MG63 (cell line): Measurements from ENCODE around the gene PROCR. TPM values are rescaled to one million over a fixed set of nuclear protein-coding genes. Genes with fewer than 3 reads are reported as not detected.
"Not testable (repeated sequence)": the region's sequence is repeated elsewhere in the genome, so short reads cannot be mapped to it uniquely, and the experiment has no call there.

Source experiments
- DNase-seq: peaks from one replicate; pipeline ENCODE4 v3.0.0-alpha.2; 2020
- H3K27me3 ChIP-seq: fragments of 250-450 bp; sonication (Bioruptor Pico); 2 replicates; pipeline ENCODE4 v1.5.1; 2020; ENCODE audit warnings: mild to moderate bottlenecking, moderate library complexity
- H3K36me3 ChIP-seq: fragments of 250-450 bp; sonication (Bioruptor Pico); 2 replicates; pipeline ENCODE4 v1.5.1; 2020; ENCODE audit warnings: mild to moderate bottlenecking, moderate library complexity
- H3K4me3 ChIP-seq: fragments of 250-450 bp; sonication (Bioruptor Pico); 2 replicates; pipeline ENCODE4 v1.5.1; 2020; ENCODE audit warnings: mild to moderate bottlenecking, moderate library complexity
- H3K9me3 ChIP-seq: fragments of 250-450 bp; sonication (Bioruptor Pico); 2 replicates; pipeline ENCODE4 v1.5.1; 2020; ENCODE audit warnings: mild to moderate bottlenecking, moderate library complexity
- total RNA-seq: library from RNA; depleted of rRNA; stranded (reverse); fragments of >200 nt; shearing (Covaris generic); gene quantifications from 2 replicates; pipeline ENCODE4 v1.2.3, GENCODE V29; 2014; ENCODE audit warnings: low replicate concordance

PROCR gene
- total RNA-seq, 1 experiment from 2014 or later = 53.8 TPM

DNA sequence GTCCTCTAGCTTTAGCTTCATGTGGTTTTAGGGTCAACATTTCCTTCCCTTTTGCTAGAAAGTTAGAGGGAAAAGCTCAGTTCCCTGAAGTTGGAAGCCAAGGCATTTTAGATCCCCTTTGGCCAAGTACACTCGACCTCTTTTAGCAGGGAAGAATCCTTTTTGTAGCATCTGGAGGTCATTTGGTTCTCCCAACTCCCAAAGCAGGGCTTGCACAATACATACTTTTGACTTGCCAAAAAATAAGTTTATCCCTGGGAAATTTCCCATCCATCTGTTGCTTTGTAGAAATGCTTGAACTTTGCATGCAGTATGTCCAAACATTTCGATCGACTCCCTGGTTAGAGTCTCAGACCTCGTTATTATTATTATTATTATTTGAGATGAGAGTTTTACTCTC is 20.1 kb upstream of the PROCR start:
- no peak for DNase-seq

DNA sequence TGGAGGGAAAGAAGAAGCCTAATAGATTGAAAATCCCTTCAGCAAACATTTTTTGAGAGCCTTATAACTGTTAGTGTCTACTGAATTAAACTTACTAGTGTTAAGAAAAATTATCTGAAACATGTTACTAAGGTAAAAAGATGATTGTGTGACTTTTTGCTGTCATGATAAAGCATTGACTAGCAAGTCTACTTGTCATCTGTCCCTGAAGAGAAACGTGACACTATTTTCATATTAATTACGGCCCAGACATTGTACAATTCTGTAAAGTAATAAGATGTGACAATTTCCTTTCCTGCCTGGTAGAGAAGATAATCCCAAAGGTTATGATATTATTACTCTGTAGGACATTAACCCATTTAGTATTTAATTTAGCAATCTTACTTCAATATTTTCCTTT is 15.9 kb upstream of the PROCR start:
- H3K27me3 ChIP-seq = no peaks in the 10 kb centered on the region
- DNase-seq = no peak
- no peak overlapping the region for H3K4me3 ChIP-seq
- no peaks in the 10 kb centered on the region for H3K36me3 ChIP-seq
- no peaks in the 10 kb centered on the region for H3K9me3 ChIP-seq

More for the DNA sequence above, 20.1 kb upstream of the PROCR start:
- H3K27me3 ChIP-seq = no peaks in the 10 kb centered on the region
- no peaks in the 10 kb centered on the region for H3K36me3 ChIP-seq
- H3K4me3 ChIP-seq = no peak overlapping the region
- no peaks in the 10 kb centered on the region for H3K9me3 ChIP-seq

DNA sequence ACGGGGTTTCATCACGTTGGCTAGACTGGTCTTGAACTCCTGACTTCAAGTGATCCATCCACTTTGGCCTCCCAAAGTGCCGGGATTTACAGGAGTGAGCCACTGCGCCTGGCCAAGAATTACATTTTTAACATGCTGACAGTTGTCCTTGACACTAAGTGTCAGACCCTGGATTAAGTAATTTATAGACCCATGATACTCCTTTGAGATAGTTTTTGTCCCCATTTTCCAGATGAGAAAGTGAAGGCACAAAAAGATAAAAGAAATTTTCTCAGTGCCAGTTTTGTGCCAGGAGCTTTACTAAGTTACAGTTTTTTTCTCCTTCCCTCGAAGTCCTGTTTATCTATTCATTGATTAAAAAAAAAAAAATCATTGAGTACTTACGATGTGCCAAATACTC is 14.9 kb upstream of the PROCR start:
- Histone ChIP-seq H3K4me3 (no peak overlapping the region), H3K36me3 (no peaks in the 10 kb centered on the region), H3K9me3 (no peaks in the 10 kb centered on the region), H3K27me3 (no peaks in the 10 kb centered on the region)
- no peak for DNase-seq

DNA sequence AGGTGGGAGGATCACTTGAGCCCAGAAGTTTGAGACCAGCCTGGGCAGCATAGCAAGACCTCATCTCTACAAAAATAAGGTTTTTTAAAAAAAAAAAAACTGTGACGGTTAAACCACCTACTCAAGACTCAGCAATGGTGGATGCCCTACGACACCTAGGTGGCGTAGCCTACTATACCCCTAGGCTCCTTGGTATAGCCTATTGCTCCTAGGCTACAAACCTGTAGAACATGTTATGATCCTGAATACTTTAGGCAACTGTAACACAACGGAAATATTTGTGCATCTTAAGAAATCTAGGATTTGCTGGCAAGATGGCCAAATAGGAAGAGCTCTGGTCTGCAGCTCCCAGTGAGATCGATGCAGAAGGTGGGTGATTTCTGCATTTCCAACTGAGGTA is 11.5 kb upstream of the PROCR start:
- not testable (repeated sequence) for H3K4me3 ChIP-seq, H3K36me3 ChIP-seq, H3K27me3 ChIP-seq, DNase-seq, H3K9me3 ChIP-seq

DNA sequence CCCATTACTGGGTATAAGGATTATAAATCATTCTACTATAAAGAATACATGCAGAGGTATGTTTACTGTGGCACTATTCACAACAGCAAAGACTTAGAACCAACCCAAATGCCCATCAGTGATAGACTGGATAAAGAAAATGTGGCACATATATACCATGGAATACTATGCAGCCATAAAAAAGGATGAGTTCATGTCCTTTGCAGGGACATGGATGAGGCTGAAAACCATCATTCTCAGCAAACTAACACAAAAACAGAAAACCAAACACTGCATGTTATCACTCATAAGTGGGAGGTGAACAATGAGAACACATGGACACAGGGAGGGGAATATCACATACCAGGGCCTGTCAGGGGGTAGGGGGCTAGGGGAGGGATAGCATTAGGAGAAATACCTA is 7.3 kb upstream of the PROCR start:
- not testable (repeated sequence) for H3K36me3 ChIP-seq, H3K9me3 ChIP-seq, H3K4me3 ChIP-seq, DNase-seq, H3K27me3 ChIP-seq

DNA sequence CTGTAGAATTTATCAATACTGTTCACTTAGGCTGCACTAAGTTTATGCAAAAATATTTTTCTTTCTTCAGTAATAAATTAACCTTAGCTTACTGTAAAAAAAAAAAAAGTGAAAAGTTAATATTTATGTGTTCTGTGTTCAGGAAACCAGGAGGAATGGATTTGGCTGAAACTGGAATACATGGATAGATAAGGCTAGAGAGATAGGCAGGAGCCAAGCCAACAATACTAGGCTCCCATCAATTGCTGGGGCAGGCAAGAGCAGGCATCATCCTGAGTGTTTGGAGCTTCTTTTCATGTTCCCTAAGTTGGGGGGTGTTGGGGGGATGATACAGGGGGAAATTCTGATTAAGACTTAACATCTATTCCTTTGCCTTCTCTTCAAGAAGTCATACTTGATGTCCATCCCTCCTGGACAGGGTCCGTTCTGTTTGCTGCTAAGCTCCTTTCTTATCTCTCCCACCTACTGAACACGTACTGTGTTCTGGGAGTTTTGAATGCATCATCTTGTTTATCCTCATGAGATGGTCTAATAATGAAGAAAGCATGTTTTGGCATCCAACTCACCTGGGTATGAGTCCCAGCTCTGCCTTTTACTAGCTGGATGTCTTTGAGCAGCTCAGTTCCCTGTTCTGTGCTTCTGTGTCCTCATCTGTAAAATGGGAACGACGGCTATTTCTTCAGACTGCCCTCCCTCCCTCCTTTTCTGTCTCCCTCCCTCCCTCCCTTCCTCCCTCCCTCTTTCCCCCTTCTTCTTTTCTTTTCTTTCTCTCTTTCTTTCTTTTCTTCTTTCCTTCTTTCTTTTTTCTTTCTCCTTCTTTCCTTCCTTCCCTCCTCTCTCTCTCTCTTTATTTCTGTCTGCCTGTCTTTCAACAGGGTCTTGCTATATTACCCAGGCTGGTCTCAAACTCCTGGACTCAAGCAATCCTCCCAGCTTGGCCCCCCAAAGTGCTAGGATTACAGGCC is 6.4 kb upstream of the PROCR start:
- no peak for DNase-seq
- Histone ChIP-seq H3K27me3 (no peaks in the 10 kb centered on the region), H3K9me3 (peaks cover 5% of the 10 kb centered on the region), H3K4me3 (no peak overlapping the region), H3K36me3 (no peaks in the 10 kb centered on the region)

DNA sequence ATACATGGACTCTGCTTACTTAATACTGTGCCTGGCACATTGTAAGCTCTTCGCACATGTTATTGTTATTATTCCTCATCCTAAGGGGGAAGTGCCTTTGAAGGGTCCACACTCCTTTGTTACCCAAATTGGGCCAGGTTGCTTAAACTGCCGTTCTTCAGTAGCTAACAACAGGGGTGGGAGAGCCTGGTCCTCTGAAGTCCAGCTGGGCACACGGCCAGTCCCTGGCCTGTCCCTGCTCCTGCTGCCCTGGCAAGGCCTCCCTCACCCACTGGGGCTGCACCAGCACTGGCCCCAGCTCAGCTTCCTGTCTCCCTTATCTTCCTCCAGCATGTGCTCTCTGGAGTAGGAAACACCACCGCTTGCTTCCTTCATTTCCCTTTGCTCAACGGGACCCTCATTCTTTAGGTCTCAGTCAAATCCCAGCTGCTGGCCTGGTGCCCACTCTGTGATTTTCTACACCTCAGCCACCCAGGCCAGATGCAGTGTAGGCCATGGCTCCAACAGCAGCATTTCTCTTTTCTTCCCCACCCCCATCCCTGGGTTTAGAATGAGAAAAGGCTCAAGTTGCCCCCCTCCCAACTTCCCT is 5.5 kb upstream of the PROCR start:
- Histone ChIP-seq H3K36me3 (no peaks in the 10 kb centered on the region), H3K27me3 (no peaks in the 10 kb centered on the region), H3K9me3 (peaks cover 5% of the 10 kb centered on the region), H3K4me3 (no peak overlapping the region)
- no peak for DNase-seq

DNA sequence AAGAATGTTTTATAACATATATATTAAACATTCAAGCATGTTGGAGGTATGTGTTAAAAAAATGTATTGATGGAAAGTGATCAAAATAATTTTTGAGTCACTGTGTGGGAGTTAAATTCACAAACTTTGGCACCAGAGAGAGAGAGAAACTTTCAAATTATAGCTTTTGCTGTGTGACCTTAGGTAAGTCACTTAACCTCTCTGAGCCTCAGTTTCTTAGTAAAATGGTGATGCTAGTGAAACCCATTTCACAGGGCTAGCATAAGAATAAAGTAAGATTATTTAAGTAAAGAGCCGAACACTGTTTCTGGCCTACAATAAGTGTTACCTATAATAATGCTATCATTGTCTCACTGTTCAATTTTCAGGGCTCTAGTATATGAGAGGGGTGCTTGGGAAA is 4.1 kb upstream of the PROCR start:
- DNase-seq = no peak
- Histone ChIP-seq H3K4me3 (no peak overlapping the region), H3K27me3 (no peaks in the 10 kb centered on the region), H3K36me3 (no peaks in the 10 kb centered on the region), H3K9me3 (peaks cover 5% of the 10 kb centered on the region)

DNA sequence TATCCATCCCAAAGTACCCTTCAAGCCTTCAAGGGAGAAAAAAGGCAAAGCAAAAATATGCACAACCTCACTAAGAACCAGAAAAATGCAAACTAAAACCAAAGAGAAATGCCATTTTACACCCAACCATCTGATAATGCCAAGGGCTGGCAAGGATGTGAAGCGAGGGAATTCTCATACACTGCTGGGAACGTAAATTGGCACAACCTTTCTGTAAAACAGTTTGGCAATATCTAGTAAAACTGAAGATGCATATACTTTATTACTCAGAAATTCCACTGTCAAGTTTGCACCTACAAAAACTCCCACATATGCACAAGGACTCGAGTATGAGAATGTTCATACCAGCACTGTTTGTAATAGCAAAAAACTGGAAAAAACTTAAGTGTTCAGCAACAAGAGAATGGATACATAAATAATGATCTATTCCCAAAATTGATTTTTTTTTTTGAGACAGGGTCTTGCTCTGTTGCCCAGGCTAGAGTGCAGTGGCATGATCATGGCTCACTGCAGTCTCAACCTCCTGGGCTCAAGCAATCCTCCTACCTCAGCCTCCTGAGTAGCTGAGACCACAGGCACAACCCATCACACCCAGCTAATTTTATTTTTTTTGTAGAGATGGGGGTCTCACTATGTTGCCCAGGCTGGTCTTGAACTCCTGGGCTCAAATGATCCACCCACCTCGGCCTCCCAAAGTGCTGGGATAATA is 3.0 kb upstream of the PROCR start:
- not testable (repeated sequence) for DNase-seq, H3K9me3 ChIP-seq, H3K36me3 ChIP-seq, H3K4me3 ChIP-seq, H3K27me3 ChIP-seq

DNA sequence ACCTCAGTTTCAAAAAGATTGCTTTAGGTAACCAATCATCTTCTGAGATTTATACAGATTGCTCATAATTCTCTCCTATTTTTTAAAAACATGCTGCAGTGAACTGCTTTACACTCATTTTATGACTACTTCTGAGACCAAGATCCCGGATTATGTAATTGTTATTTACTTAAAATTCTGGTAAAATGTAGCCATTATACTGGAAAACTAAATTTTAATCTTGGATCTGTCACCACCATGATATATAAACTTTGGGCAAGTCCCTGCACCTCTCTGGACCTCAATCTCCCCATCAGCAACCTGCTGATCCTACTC is 477 bp upstream of the PROCR start:
- no peaks in the 10 kb centered on the region for H3K27me3 ChIP-seq
- peak overlapping the region; percentile 49 for H3K4me3 ChIP-seq
- H3K36me3 ChIP-seq = no peaks in the 10 kb centered on the region
- no peaks in the 10 kb centered on the region for H3K9me3 ChIP-seq
- DNase-seq = no peak

DNA sequence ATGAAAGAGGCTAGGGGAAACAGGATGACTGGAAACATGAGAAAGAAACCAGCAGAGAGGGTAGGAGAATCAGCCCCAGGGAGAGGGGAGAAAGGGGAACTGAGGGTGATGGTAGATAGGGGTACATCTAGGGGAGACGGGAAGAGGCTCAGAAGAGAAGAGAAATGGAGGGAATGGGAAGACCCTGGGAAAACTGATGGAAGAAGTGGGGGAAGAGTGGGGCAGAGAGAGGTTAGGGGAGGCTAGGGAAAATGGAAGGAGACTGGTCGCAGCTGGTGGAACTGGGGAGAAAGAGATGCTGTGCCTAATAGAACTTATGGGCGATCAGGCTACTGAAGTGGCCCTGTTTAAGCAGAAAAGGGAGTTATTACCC is 548 bp downstream of the PROCR start:
- Histone ChIP-seq H3K9me3 (no peaks in the 10 kb centered on the region), H3K36me3 (peaks cover 5% of the 10 kb centered on the region; the same call in 1 of the 2 replicates), H3K27me3 (no peaks in the 10 kb centered on the region), H3K4me3 (peak overlapping the region; percentile 49)
- DNase-seq = no peak

DNA sequence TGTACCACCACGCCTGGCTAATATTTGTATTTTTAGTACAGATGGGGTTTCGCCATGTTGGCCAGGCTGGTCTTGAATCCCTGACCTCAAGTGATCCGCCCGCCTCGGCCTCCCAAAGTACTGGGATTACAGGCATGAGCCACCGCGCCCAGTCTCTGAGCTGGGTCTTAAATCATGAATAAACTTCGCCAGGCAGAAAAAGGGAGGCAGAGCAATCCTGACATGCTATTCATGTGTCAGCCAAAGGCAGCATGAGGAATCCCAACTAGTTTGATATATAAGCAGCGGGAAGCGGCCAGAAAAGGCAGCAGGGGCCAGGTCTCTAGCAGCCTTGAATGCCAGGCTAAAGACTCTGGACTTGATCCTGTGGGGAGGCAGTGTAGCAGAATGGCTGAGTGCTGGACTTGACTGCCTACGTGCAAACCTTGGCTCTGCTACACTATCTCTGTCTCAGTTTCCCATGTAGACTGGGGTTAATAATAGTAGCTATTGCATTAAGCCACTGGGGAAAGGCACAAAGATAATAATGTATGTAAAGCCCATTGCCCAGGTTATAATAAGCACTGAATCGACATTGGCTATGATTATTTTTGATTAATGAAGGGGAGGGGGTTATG is 1.8 kb downstream of the PROCR start:
- DNase-seq = no peak
- H3K27me3 ChIP-seq = no peaks in the 10 kb centered on the region
- H3K9me3 ChIP-seq = no peaks in the 10 kb centered on the region
- H3K36me3 ChIP-seq = peaks cover 9% of the 10 kb centered on the region; the same call in 1 of the 2 replicates
- no peak overlapping the region for H3K4me3 ChIP-seq

DNA sequence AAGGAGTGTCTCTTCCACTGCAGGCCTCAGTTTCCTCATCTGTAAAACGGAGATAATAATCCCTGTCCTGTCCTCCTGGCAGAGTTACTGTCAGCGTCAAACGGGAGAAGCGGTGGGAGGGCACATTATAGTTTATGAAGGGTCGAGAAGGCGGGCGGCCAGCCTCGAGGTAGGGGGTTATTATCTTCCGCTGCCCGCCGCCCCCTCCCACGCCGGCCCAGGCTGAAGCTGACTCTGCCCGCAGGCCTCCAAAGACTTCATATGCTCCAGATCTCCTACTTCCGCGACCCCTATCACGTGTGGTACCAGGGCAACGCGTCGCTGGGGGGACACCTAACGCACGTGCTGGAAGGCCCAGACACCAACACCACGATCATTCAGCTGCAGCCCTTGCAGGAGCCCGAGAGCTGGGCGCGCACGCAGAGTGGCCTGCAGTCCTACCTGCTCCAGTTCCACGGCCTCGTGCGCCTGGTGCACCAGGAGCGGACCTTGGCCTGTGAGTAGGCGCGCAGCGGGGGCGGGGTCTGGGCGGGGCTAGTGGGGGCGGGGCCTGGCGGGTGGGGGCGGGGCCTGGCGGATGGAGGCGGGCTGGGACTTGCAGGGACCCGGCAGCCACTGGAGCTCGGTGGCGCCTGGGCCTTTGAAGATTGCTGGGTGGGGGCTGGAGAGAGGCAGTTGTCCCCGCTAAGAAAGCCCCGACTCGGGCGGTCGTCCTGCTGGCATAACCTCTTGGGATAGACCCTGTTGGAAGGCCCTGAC is 2.8 kb downstream of the PROCR start:
- Histone ChIP-seq H3K9me3 (no peaks in the 10 kb centered on the region), H3K27me3 (no peaks in the 10 kb centered on the region), H3K36me3 (peaks cover 9% of the 10 kb centered on the region; the same call in 1 of the 2 replicates), H3K4me3 (no peak overlapping the region)
- DNase-seq = no peak

DNA sequence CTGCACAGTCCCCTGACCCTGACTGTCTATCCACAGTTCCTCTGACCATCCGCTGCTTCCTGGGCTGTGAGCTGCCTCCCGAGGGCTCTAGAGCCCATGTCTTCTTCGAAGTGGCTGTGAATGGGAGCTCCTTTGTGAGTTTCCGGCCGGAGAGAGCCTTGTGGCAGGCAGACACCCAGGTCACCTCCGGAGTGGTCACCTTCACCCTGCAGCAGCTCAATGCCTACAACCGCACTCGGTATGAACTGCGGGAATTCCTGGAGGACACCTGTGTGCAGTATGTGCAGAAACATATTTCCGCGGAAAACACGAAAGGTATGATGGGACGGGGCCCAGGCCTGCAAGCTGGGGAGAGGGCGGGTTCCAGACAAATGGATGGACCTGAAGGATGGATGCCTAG is 4.3 kb downstream of the PROCR start:
- H3K4me3 ChIP-seq = no peak overlapping the region

DNA sequence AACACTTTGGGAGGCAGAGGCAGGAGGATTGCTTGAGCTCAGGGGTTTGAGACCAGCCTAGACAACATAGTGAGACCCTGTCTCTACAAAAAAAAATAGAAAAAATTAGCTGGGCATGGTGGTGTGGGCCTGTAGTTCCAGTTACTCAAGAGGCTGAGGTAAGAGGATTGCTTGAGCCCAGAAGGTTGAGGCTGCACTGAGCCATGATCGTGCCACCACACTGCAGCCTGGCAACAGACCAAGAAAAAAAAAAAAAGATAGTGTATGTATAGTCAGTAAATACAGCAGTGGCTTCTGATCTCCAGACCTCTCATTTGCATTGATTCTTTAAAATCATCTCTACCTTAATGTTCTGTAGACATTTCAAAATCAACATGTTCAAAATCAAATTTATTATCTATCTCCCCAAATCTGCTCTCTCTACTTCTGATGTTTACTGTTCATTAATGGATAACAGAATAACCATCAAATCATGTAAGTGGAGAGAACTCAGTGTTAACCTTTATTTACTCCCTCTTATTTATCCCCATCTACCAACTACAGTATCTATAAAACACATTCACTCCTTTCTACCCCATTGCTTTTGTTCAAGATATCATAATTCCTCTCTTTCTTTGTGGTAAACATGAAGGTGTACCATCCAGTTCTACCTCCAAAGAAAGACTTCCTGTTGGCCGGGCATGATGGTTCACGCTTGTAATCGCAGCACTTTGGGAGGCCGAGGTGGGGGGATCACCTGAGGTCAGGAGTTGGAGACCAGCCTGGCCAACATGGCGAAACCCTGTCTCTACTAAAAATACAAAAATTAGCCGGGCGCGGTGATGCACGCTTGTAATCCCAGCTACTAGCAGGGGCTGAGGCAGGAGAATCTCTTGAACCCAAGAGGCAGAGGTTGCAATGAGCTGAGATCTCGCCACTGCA is 7.7 kb downstream of the PROCR start:
- Histone ChIP-seq H3K36me3 (peaks cover 9% of the 10 kb centered on the region; the same call in 1 of the 2 replicates), H3K9me3 (no peaks in the 10 kb centered on the region), H3K27me3 (no peaks in the 10 kb centered on the region), H3K4me3 (no peak overlapping the region)
- no peak for DNase-seq

More for the DNA sequence above, 4.3 kb downstream of the PROCR start:
- Histone ChIP-seq H3K9me3 (no peaks in the 10 kb centered on the region), H3K36me3 (peaks cover 9% of the 10 kb centered on the region; the same call in 1 of the 2 replicates), H3K27me3 (no peaks in the 10 kb centered on the region)
- no peak for DNase-seq
